ENCODE measurements around the gene POLE.

DNA sequence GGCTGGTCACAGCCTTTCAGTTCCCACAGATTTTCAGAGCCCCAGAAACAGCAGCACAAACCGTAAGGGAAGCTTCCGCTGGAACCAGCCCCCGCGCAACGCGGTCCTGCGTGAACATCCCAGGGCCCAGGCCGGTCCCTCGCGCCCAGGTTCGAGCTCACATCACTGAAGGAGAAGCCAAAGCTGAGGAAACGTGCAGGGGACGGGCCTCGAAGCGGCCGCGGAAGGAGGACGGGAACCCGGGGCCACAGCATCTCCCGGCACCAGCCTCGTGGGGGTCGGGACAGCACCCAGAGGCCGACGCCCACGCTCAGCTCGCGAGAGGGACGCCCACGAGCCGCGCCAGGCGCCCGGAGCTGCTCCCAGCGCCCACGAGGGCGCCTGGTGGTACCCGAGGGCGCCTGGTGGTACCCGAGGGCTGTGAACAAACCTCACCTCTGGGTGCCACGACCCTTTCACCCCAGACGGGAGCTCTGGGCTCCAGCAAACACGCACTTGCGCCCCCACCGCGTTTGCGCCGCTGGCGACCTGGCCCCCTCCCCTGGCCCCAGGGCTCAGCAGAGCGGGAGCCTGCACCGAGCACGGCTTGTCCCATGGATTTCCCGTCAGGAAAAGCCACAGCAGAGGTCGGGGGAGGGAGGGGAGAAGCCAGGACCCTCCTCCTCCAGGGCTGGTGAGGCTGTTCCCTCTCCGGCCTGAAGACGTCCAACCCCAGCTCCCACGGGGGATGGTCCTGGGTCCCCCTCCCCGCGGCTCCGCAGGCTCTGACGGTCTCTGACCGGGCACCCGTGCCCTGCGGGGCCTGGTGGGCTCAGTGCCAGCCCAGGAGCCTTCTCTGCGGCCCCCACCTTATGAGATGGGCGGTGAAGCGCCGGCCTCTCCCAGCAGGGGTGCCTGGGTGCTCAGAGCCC lies 83.6 kb downstream of the POLE start:
- TF ChIP-seq, protein P1, sequence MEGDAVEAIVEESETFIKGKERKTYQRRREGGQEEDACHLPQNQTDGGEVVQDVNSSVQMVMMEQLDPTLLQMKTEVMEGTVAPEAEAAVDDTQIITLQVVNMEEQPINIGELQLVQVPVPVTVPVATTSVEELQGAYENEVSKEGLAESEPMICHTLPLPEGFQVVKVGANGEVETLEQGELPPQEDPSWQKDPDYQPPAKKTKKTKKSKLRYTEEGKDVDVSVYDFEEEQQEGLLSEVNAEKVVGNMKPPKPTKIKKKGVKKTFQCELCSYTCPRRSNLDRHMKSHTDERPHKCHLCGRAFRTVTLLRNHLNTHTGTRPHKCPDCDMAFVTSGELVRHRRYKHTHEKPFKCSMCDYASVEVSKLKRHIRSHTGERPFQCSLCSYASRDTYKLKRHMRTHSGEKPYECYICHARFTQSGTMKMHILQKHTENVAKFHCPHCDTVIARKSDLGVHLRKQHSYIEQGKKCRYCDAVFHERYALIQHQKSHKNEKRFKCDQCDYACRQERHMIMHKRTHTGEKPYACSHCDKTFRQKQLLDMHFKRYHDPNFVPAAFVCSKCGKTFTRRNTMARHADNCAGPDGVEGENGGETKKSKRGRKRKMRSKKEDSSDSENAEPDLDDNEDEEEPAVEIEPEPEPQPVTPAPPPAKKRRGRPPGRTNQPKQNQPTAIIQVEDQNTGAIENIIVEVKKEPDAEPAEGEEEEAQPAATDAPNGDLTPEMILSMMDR (IDR thresholded peaks at IDR 0.05), result no peak
- TF ChIP-seq POLR2A (IDR thresholded peaks at IDR 0.05), result no peak

All from body of pancreas (tissue), 4 donors.